Fibroblast of skin of back (primary cell): ENCODE measurements around the gene TSC1. TPM values are rescaled to one million over a fixed set of nuclear protein-coding genes. Genes with fewer than 3 reads are reported as not detected.
A peak's percentile ranks its signal among the peaks of the same experiment; 100 is the strongest.
"Not testable (repeated sequence)": the region's sequence is repeated elsewhere in the genome, so short reads cannot be mapped to it uniquely, and the experiment has no call there.

Experiments
- DNase-seq: peaks from one replicate; pipeline ENCODE4 v3.0.0-alpha.2; 2013
- polyA plus RNA-seq, 2 experiments: library from polyadenylated mRNA; unstranded; fragments of 120-200 nt; gene quantifications; one replicate each; pipeline ENCODE4 v1.2.1, GENCODE V29; 2013; ENCODE audit not compliant: insufficient read length in 2 of 2

Gene TSC1
- polyA plus RNA-seq (2013, experiment 1 of 2; ENCODE audit: insufficient read length) = 17.7 TPM
- 19.1 TPM for polyA plus RNA-seq (2013, experiment 2 of 2; ENCODE audit: insufficient read length)

DNA sequence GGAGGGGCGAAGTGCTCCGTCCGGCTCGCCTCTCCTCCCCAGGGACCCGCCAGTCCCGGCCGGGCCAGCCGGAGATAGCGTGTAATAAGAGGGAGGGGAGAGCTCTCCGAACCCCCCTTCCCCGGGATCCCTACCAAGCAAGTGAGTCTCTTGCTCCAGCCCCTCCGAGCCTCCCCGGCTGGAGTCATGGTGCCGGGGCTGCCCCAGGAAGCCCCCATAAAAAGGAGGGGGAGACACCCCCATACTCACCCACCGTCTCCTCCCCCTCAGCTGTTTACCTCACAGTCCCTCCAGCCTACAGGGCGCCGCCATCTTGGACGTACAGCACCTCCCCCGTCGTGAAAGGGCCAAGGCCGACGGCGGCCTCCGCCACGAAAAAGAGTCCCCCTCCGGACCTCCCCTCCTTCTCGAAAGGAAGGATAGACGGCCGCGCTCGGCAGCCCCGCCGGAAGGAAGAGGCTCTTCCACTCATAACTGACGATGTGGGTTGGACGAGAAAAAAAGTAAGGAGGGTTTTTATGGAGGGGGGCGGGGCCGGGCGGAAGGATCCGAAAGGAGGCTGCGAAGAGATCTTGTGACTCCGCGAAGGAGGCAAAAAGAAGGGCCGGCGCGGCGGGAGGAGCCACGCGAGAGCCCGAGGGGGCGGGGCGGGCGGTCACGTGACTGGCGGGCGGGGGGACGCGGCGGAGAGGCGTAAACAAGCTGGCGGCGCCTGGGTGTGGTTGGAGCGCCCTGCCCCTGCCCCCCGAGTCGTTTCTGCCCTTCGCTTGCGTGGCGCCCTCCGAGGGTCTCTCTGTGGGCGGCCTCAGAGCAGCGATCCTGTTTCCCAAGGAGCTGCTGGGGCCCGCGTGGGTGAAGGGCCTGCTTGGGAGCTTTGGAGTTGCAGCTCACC, at the start of gene TSC1:
TSC1 (minus strand) TSS at position 323 of the 892 bp plus-strand sequence. CDS start 15,744 bp downstream, outside the sequence.
- DNase-seq = peak; percentile 96

DNA sequence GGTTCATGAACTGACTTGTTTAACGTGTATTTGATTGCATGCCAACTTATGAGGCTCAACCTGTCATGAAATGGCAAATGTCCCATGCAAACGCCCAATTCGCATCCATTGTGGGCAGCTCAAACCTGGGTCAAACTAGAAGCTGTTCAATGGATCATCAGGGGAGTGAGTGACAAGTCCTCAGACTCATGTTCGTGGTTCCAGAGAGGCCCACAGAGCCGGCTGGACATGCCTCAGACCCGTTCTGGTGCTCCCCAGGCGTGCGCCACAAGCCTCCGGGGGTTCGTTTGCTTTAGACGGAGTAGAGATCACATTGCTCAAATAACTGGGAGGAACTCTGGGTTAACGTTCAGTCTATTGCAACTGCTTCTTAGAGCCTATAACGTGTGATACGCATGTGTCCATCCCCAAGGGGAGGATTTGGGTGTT, 49.1 kb upstream of the TSC1 start:
- no peak for DNase-seq

DNA sequence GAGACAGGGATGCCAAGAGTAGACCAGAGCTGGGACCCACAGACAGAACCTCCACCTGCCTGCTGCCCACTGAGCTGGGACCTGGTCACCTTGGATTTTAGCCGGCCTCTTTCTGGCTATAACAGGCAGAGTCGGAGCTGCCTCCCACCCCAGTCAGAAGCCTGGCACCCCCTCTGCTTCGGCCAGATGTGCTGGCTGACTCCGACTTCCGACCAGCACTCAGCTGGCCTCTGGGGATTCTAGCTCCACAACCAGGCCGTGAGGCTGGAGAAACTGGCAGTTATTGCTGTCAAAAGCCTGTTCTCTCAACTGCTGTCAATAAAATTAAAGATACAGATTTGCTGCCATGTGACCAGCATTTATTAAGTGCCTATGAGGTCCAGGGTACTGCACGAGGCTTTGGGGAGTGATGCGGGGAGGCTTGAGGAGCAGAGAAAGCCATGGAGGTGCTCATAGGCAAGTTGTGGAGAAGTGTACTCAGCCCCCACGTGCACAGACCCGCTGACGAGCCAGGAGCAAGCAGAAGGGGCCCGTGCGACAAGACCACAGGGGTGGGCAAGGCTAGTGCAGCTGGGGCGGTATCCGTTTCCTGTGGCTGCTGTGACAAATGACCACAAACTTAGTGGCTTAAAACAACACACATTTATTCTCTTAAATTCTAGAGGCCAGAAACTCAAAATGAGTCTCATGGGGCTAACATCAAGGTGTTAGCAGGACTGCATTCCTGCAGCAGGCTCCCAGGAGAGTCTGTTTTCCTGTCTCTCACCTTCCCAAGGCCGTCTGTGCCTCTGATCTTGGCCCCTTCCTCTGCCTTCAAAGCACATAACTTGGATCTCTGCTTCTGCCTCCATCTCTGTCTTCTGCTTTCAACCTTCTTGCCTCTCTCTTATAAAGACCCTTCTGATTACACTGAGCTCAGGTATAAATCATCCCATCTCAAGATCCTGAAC, 47.2 kb upstream of the TSC1 start:
- DNase-seq = no peak

DNA sequence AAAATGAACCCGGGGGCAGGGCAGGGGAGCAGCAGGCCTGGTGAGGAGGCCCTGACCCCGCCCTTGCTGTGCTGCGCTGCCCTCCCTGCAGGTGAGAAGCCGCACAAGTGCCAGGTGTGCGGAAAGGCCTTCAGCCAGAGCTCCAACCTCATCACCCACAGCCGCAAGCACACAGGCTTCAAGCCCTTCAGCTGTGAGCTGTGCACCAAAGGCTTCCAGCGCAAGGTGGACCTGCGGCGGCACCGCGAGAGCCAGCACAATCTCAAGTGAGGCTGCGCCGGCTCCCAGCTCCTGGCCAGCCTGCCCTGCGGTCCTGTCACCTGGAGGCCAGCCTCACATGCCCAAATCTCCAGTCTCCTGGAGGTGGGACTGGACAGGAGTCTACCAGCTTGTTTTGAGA, 46.4 kb upstream of the TSC1 start:
- no peak for DNase-seq

DNA sequence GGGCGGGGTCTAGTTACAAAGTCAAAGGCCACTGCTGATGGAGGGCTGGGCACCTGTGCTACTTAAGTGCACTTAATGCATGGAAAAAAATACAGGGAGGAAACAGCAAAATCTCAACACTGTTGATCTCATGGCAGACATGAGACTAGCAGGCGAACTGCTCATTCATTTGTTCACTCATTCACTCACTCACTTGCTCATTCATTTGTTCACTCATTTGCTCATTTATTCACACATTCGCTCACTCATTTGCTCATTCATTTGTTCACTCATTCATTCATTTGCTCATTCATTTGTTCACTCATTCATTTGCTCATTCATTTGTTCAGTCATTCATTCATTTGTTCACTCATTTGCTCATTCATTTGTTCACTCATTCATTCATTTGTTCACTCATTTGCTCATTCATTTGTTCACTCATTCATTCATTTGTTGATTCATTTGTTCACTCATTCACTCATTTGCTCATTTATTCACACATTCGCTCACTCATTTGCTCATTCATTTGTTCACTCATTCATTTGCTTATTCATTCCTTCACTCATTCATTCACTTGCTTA, 45.7 kb upstream of the TSC1 start:
- DNase-seq = not testable (repeated sequence)

DNA sequence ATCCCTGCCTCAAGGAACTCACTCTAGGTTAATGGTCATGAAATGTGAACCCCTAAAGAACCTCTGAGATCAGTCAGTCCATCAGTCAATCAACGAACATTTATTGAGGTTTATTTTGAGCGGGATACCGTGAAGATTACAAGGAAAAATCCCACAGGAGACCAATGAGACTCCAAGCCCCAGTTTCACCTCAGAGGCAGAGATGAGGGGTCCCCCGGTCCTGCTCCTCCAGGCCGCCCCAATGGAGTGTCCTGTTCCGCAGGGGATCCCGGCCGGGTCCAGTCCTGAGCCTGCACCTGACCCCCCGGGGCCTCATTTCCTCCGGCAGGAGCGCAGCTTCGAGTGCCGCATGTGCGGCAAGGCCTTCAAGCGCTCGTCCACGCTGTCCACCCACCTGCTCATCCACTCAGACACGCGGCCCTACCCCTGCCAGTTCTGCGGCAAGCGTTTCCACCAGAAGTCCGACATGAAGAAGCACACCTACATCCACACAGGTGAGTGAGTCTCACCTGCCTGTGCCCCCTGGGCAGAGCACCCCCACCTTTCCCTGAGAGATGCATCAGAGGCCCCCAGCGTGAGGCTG, 45.1 kb upstream of the TSC1 start:
- DNase-seq = no peak

DNA sequence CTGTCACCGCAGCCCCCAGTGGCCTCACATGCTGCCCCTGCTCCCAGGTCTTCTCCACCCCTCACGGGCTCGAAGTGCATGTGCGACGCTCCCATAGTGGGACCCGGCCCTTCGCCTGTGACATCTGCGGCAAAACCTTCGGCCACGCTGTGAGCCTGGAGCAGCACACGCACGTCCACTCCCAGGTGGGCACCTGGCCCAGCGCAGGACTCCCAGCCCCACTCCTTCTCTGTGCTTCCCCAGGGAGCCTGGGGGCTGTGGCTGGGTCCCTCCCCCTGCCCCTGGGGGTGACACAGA, 44.5 kb upstream of the TSC1 start:
- no peak for DNase-seq

DNA sequence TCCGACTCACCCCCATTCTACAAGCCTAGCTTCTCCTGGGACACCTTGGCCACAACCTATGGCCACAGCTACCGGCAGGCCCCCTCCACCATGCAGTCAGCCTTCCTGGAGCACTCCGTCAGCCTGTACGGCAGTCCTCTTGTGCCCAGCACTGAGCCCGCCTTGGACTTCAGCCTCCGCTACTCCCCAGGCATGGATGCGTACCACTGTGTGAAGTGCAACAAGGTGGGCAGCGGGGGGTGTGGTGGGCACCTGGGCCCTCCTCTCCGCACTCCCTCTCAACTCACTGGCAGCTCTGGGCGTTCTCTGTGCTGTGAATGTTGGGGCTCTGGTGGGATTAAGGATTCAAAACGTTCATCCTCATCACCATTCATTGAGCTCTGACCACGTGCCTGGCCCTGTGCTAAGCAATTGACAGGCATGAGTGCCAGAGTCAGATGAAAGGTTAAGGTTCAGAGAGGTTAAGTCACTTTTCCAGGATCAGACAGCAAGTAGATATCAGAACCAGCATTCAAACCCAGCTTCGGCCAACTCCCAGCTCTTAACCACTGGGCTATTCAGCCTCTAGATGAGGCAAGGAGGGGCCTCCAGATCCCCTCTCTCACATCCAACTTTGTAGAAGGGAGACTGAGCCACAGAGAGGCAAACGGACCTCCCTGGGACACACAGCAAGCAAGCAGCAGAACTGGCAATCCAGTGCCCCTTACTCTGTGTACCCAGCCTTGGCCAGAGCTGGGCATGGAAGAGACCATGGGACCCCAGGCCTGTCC, 44.0 kb upstream of the TSC1 start:
- DNase-seq = no peak

DNA sequence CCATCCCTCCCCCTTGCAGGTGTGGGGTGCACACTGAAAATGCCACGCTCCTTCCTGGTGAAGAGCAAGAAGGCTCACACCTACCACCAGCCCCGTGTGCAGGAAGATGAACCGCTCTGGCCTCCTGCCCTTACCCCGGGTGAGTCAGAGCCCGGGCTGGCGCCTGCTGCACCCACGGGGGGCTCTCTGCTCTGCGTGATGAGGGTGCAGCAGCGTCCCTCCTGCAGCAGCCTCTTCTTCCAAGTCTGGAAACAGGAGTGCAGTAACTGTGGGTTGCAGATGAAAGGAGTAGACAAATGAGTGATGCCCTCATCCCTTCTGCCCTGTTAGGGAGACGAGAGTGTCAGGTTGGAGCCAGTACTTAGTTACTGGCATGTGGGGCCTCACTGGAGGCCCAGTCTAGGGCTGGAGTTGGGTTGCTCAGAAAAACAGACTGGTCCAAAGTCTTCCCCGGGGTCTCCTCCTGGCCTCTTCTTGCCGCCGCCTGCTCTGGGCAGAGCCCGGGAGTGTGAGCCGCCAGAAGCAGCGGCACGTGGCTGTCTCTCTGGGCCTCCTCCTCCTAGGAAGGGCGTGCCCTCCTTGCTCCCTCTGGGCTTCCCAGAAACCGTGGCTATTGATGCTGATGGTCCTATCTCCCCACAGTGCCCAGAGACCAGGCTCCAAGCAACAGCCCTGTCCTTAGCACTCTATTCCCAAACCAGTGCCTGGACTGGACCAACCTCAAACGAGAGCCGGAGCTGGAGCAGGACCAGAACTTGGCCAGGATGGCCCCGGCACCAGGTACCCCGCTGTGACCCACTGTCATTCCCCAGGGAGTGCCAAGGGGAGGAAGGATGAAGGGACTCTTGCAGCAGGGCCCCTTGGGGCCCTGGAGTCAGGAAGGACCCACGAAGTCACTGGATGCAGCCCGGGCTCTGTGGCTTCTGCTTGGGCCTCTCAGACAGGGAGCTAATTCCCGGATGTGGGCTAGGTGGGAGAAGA, 42.5 kb upstream of the TSC1 start:
- DNase-seq = no peak

DNA sequence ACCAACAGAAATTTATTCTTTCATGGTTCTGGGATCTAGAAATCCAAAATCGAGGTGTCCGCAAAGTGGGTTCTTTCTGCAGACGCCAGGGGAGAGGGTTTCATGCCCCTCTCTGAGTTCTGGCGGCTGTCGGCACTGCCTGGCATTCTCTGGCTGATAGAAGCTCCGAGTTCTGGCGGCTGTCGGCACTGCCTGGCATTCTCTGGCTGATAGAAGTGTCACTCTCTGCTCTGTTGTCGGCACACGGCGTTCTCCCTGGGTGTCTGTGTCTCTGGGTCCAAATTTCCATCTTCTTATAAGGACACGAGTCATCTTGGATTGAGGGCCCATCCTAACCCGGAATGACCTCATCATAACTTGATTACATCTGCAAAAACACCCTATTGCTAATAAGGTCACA, 41.7 kb upstream of the TSC1 start:
- DNase-seq = no peak

DNA sequence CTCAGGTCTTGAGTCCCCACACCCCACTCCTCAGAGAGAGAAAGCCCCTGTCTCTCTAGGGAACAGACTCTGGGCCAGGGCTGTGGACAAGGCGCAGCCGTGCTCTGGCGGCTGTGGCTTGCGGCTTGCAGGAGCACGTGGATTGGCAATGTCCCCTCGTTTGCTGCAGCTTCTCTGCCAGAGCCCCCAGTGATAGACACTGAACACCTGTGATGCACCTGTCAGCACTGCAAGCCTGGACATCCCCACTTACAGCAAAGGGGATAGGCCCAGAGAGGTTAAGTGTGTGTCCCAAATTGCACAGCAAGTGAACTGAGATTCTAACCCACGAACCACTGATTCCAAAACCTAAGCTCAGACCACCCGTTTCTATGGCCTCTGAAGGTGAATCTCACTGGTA, 41.1 kb upstream of the TSC1 start:
- DNase-seq = no peak

DNA sequence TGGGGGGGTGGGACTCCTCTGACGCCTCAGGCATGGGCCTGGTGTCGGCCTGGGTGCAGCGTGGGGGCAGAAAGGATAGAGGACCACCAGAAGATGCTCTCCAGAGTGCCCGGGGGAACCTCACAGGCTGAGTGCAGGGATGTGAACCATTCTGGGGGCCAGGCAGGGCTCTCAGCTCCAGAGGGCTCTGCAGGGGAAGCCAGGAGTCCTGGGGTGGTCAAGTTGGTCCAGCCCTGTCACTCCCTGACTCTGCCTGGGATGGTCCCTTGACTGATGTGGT, 40.6 kb upstream of the TSC1 start:
- no peak for DNase-seq

DNA sequence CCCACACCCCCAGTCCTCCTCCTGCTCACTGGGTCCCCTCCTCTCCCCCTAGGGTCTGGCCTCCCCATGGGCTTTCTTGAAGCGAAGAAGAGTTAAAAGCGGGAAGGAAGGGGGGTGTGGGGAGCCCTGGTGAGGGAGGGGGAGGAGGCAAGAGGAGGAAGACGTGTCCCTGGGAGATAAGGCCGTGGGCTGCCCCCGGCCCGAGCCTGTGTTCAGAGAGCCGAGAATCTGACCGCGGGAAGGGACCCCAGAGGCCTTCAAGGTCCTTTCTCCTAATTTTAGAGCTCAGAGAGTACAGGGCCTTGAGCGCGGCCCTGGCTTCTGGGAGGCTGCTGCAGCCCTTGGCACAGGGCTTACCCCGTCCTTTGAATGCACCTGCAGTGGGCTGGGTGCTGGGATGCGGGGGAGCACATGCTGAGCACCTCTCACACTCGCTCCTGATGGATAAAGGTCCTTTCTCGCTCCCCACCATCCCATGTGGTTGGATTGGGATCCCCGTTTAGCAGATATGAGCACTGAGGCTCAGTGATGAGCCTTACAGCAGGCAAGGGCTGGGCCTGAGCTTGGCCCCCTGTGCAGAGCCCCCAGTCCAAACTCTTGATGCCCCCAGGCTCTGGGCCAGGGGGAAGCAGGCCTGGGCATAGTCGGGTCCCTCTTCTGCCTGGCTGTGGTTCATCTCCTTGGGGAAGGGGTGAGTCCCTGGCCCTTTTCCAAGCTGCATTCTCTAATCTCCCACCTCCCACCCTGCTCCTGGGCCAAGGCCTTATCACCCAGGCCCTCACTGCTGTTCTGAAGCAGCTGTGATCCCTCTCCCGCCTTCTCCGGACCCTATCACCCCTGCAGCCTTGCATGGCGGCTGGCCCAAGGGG, 40.0 kb upstream of the TSC1 start:
- DNase-seq = no peak

DNA sequence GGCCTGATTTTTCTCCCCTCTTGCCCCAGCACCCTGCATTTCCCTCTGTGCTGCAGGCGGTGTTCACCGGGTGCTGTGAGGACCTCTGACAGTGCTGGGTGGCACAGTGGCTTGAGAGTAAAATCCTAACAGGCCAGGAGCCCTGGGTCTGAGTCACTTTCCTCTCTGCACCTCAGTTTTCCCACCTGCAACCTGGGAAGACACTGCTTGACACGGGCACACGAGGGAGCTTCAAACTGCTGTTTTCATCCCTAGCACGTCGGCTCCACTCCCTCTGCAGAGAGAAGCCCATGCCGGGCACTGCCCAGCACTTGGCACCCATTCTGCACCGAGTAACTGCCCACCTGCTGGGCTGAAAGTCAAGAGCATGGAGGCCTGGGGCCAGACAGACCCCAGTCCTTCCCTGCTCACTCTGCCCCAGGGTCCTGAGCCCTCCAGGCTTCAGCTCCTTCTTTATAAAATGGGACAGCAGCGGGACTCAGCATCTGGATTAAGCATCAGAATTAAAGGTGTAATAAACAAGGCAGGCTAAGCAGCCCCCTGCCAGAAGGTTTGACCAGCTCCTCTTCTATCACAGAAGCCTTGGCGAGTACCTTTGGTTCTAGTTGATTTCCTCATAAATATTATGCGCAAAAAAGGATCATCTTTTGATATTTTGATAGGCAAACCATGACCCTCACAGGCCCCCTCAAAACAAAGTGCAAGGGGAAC, 39.2 kb upstream of the TSC1 start:
- DNase-seq = no peak

DNA sequence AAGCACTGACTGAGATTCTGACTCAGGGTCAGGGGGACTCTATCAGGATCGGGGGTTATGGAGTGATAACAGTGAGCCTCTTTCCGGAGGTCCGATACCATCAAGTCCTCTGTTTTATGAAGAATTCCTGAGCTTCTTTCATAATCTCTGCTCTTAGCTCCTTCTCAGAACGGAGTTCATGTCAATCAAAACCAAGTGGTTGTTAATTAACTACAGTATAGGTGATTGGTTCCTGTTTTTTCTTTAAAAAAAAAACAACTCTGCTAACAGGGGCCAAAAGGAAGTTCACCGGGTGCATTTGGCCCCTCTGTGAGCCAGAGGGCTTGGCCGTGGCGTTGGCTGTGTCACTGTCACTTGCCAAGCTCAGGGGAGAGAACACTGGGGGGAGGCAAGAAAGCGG, 38.0 kb upstream of the TSC1 start:
- no peak for DNase-seq

DNA sequence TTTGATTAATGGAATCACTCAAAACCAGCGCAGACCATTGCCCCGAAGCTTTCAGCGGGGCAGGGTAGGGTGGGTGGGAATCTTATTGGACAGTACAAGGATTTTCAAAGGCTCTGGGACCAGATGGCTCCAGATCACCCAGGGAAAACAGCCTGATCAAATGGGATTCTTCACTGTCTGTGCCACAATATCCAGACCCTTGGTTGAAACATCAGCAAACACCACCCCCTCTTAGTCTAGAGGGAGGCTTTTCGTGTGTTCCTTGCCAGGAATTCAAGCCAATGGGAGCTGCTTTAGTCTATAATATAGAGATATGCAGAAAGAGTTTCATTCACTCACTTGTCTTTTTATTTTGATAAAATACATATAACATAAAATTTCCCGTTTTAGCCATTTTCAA, 35.7 kb upstream of the TSC1 start:
- no peak for DNase-seq

DNA sequence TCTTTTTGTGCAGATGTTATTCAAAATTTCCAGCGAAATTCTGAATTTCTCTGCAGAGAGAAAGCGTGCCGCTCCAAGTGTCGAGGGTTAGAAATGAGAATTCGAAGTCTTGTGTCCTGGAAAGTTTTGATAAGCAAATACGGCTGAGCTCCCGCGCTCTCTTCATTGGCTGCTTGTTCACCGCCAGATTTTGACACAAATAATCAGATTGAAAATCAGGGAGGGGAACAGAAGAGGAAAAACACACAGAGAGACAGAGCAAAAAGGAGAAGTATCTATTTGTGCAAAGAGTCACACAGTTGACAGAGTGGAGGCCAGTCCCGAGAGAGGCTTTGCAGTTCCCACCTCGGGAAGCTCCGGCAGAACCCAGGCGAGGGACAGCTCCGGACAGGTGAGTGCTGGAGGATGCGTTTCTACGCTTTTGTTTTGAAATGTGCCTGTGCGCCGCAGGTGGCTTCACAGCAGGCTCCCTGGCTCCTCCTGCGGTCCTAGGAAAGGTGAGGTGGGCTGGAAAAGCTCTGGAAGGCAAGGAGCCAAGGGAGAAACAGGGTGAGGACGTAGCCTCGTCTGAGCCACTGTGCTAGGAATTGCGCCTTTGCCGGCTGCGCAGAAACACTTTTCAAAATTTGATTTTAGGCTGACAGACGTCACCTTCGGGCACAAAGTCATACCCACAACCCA, 34.2 kb upstream of the TSC1 start, which contains the start of gene GFI1B:
GFI1B (plus strand) TSS at position 244 of the 681 bp plus-strand sequence. CDS start 7,985 bp downstream, outside the sequence.
- DNase-seq = no peak

DNA sequence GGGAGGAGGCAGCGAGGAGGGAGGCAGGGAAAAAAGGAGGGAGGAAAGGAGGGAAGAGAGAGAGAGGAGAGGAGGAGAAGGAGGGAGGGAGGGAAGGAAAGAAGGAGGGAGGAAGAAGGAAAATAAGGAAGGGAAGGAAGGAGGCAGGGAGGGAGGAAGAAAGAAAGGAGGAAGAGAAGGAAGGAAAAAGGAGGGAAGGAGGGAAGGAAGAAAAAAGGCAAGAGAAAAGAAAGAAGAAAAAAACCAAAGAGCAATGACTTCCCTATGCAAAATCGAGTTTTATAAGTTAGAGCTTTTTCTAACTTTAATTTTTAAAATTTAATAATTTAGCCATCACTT, 33.7 kb upstream of the TSC1 start:
- DNase-seq = no peak

DNA sequence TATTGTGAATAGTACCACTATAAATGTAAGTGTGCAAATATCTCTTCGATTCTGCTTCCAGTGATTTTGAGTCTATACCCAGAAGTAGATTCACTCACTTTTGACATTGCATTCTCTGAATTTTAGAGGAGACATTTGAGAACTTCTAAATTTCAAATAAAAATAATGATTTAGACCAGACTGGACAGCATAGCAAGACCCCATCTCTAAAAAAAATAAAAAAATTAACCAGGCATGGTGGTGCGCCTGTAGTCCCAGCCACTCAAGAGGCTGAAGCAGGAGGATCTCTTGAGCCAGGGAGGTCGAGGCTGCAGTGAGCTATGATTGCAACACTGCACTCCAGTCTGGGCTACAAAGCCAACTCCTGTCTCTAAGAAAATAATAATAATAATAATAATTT, 32.2 kb upstream of the TSC1 start:
- no peak for DNase-seq
